Small intestine (tissue), 7 donors: Measurements from ENCODE around the gene SSU72. TPM values are rescaled to one million over a fixed set of nuclear protein-coding genes. Genes with fewer than 3 reads are reported as not detected.
A peak's percentile ranks its signal among the peaks of the same experiment; 100 is the strongest.

Experiments
- DNase-seq, 2 donors: peaks; one replicate each; pipeline versions ENCODE4 v3.0.0 to v3.0.0-alpha.2; 2013
- FAIRE-seq: peaks from 2 replicates; lab custom pipeline; 2012; peaks lifted over from hg19 to GRCh38; lab: Jason Lieb, UNC
- H3K27ac ChIP-seq, 3 donors: one replicate each; pipeline ENCODE4 v1.5.1; 2013; ENCODE audit warnings: low read length in 2 of 3, mild to moderate bottlenecking in 2 of 3, control low read depth in 1 of 3, inconsistent platforms in 1 of 3, low read depth in 1 of 3, moderate library complexity in 1 of 3
- H3K27me3 ChIP-seq, 3 donors: one replicate each; pipeline ENCODE4 v1.6.1; 2013; ENCODE audit warnings: low read length in 3 of 3, inconsistent platforms in 1 of 3; ENCODE audit not compliant: control insufficient read depth in 3 of 3, insufficient read depth in 3 of 3
- H3K36me3 ChIP-seq, 3 donors: one replicate each; pipeline ENCODE4 v1.6.1; 2013; ENCODE audit warnings: low read length in 3 of 3, inconsistent platforms in 1 of 3, low read depth in 1 of 3, mild to moderate bottlenecking in 1 of 3, moderate library complexity in 1 of 3; ENCODE audit not compliant: control insufficient read depth in 3 of 3, insufficient read depth in 2 of 3
- H3K4me1 ChIP-seq, 3 donors: one replicate each; pipeline ENCODE4 v1.6.1; 2013; ENCODE audit warnings: low read length in 2 of 3, inconsistent platforms in 1 of 3, low read depth in 1 of 3, mild to moderate bottlenecking in 1 of 3, moderate library complexity in 1 of 3; ENCODE audit not compliant: control insufficient read depth in 3 of 3, insufficient read depth in 2 of 3
- H3K4me3 ChIP-seq, 3 donors: one replicate each; pipeline ENCODE4 v1.5.1; 2013; ENCODE audit warnings: low read length in 3 of 3, control low read depth in 1 of 3, inconsistent platforms in 1 of 3, low read depth in 1 of 3, mild to moderate bottlenecking in 1 of 3, moderate library complexity in 1 of 3
- H3K9me3 ChIP-seq, 2 donors: one replicate each; pipeline ENCODE4 v1.6.1; 2013; ENCODE audit warnings: low read depth in 1 of 2, low read length in 1 of 2; ENCODE audit not compliant: control insufficient read depth in 2 of 2, insufficient read depth in 1 of 2
- WGBS, 3 donors: extraction: QIAGEN DNeasy Blood & Tissue Kit; methylation state at CpG; one replicate each; pipeline ENCODE4 v1.1.7; 2013; 5-methylcytosine and 5-hydroxymethylcytosine counted together
- polyA plus RNA-seq, 4 donors: library from polyadenylated mRNA; stranded (reverse) in 3 of 4; unstranded in 1 of 4; fragments of 200-250 nt in 3 of 4; fragments of 120-200 nt in 1 of 4; gene quantifications; one replicate each; pipeline versions ENCODE4 v1.2.1 to v1.2.3, GENCODE V29; 2013
- donor health status: healthy with polysubstance abuse.
- donor health status: control.
- donor health status: control.
- donor health status: Bipolar disorder and iron deficiency.
- donor health status: healthy.

The SSU72 gene
- polyA plus RNA-seq, 4 donors = 83.9 to 140 (median 124) TPM

GRCh38 chr1:1600861-1601563 is 26.3 kb upstream of the SSU72 start:
- WGBS, 3 donors = 72 to 78% (median 75%) methylated on average over 18 to 22 of the region's 22 CpGs
- Histone ChIP-seq H3K4me1 (peaks cover 0 to 5% (median 0%) of the 10 kb centered on the region in 3 donors), H3K27me3 (peaks cover 5 to 77% (median 6%) of the 10 kb centered on the region in 3 donors), H3K27ac (no peak overlapping the region), H3K4me3 (no peak overlapping the region), H3K9me3 (no peaks in the 10 kb centered on the region), H3K36me3 (no peaks in the 10 kb centered on the region)
- DNase-seq (no peak), FAIRE-seq (no peak)

GRCh38 chr1:1599935-1600860 is 25.5 kb upstream of the SSU72 start, which contains the start of gene FNDC10:
FNDC10 (minus strand) TSS chr1:1600135; CDS start chr1:1600015, 120 bp downstream.
- DNase-seq (no peak), FAIRE-seq (no peak)
- peaks cover 0 to 5% (median 0%) of the 10 kb centered on the region in 3 donors for H3K4me1 ChIP-seq
- peaks cover 5 to 82% (median 6%) of the 10 kb centered on the region in 3 donors for H3K27me3 ChIP-seq
- peak within 1 kb of the TSS in 2 of 3 donors; percentile 39 to 70 for H3K4me3 ChIP-seq
- H3K36me3 ChIP-seq = no peaks in the 10 kb centered on the region
- WGBS, 3 donors = 3 to 10% (median 5%) methylated on average over 54 to 125 of the region's 125 CpGs
- no peaks in the 10 kb centered on the region for H3K9me3 ChIP-seq
- no peak within 1 kb of the TSS for H3K27ac ChIP-seq

GRCh38 chr1:1599030-1599934 is 24.6 kb upstream of the SSU72 start:
- H3K4me3 ChIP-seq = peak overlapping the region in 2 of 3 donors; percentile 39 to 70
- peaks cover 5 to 79% (median 6%) of the 10 kb centered on the region in 3 donors for H3K27me3 ChIP-seq
- no peaks in the 10 kb centered on the region for H3K36me3 ChIP-seq
- DNase-seq = peak in 1 of 2 donors; percentile 51
- H3K9me3 ChIP-seq = no peaks in the 10 kb centered on the region
- 7 to 13% (median 10%) methylated on average over 72 to 111 of the region's 111 CpGs for WGBS, 3 donors
- FAIRE-seq = no peak
- peaks cover 0 to 5% (median 0%) of the 10 kb centered on the region in 3 donors for H3K4me1 ChIP-seq
- no peak overlapping the region for H3K27ac ChIP-seq

GRCh38 chr1:1598720-1599029 is 24.0 kb upstream of the SSU72 start:
- WGBS, 3 donors = 54 to 84% (median 73%) methylated on average over 12 to 13 of the region's 13 CpGs
- Histone ChIP-seq H3K4me3 (no peak overlapping the region), H3K4me1 (peaks cover 0 to 5% (median 0%) of the 10 kb centered on the region in 3 donors), H3K9me3 (no peaks in the 10 kb centered on the region), H3K36me3 (no peaks in the 10 kb centered on the region), H3K27me3 (peaks cover 5 to 74% (median 6%) of the 10 kb centered on the region in 3 donors), H3K27ac (no peak overlapping the region)
- FAIRE-seq (no peak), DNase-seq (no peak)

- peaks cover 5 to 69% (median 6%) of the 10 kb centered on the region in 3 donors for H3K27me3 ChIP-seq
- no peaks in the 10 kb centered on the region for H3K36me3 ChIP-seq
- peak in 1 of 2 donors; percentile 1 for DNase-seq
- no peak overlapping the region for H3K4me3 ChIP-seq
- no peak for FAIRE-seq
- peaks cover 0 to 5% (median 0%) of the 10 kb centered on the region in 3 donors for H3K4me1 ChIP-seq
- H3K27ac ChIP-seq = no peak overlapping the region
- 78 to 88% (median 82%) methylated on average over 23 to 28 of the region's 28 CpGs for WGBS, 3 donors
- no peaks in the 10 kb centered on the region for H3K9me3 ChIP-seq
Observed at GRCh38 chr1:1598051-1598719, 23.5 kb upstream of the SSU72 start.

- Histone ChIP-seq H3K9me3 (no peaks in the 10 kb centered on the region), H3K4me1 (peaks cover 0 to 5% (median 0%) of the 10 kb centered on the region in 3 donors), H3K4me3 (no peak overlapping the region), H3K27me3 (peaks cover 5 to 65% (median 6%) of the 10 kb centered on the region in 3 donors), H3K27ac (no peak overlapping the region), H3K36me3 (no peaks in the 10 kb centered on the region)
- DNase-seq (peak in 1 of 2 donors; percentile 39), FAIRE-seq (no peak)
- WGBS, 3 donors = 6 to 20% (median 17%) methylated on average over 13 to 16 of the region's 16 CpGs
Observed at GRCh38 chr1:1597275-1597930, 22.7 kb upstream of the SSU72 start.
